ENCODE results near the gene ACRBP.

DNA sequence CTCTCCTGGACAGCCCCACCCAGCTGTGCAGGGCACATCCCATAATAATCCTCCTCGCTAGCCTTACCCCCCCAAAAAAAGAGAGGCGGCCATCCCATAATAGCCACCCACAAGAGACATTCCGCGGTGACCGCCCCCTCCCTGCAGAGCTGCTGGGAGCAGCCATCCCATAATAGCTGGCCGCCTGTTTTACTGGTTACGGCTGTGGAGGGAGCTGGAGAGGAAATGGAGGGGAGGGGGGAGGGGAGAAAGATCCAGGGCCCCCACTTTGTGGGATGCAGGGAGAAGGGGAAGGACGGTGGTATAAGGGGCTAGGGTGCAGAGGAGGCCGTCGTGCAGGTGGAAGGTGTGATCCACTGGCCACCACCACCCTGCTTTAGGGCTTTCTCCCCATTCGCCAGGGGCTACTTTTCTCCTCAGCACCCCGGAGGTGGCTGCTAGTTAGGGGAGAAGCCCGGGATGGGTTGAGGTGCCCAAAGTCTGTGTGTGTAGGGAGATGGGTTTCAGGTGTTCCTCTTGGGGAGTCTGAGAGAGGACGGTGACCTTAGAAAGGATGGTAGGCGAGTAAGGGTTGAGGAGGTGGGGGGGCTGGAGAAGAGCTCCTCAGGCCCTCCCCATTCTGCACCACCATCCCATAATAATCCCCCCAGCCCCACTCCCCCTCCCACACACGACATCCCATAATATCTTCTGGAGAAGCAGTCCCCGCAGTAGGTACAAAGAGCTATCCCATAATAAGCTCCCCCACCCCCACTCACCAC lies 34.0 kb downstream of the ACRBP start:
- TF ChIP-seq, protein P1, sequence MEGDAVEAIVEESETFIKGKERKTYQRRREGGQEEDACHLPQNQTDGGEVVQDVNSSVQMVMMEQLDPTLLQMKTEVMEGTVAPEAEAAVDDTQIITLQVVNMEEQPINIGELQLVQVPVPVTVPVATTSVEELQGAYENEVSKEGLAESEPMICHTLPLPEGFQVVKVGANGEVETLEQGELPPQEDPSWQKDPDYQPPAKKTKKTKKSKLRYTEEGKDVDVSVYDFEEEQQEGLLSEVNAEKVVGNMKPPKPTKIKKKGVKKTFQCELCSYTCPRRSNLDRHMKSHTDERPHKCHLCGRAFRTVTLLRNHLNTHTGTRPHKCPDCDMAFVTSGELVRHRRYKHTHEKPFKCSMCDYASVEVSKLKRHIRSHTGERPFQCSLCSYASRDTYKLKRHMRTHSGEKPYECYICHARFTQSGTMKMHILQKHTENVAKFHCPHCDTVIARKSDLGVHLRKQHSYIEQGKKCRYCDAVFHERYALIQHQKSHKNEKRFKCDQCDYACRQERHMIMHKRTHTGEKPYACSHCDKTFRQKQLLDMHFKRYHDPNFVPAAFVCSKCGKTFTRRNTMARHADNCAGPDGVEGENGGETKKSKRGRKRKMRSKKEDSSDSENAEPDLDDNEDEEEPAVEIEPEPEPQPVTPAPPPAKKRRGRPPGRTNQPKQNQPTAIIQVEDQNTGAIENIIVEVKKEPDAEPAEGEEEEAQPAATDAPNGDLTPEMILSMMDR (IDR thresholded peaks at IDR 0.05): no peak
- TF ChIP-seq POLR2A (IDR thresholded peaks at IDR 0.05): no peak
- TF ChIP-seq EP300 (IDR thresholded peaks at IDR 0.05): no peak

Data from suprapubic skin (tissue), 3 donors.